ENCODE results near the gene ARHGAP26. TPM values are rescaled to one million over a fixed set of nuclear protein-coding genes. Genes with fewer than 3 reads are reported as not detected.
A peak's percentile ranks its signal among the peaks of the same experiment; 100 is the strongest.

The ARHGAP26 gene
- total and polyA plus RNA-seq, 2 donors (not counting 1 experiment from before 2014, with no cell fraction given) = 4.1 to 6.8 TPM

DNA sequence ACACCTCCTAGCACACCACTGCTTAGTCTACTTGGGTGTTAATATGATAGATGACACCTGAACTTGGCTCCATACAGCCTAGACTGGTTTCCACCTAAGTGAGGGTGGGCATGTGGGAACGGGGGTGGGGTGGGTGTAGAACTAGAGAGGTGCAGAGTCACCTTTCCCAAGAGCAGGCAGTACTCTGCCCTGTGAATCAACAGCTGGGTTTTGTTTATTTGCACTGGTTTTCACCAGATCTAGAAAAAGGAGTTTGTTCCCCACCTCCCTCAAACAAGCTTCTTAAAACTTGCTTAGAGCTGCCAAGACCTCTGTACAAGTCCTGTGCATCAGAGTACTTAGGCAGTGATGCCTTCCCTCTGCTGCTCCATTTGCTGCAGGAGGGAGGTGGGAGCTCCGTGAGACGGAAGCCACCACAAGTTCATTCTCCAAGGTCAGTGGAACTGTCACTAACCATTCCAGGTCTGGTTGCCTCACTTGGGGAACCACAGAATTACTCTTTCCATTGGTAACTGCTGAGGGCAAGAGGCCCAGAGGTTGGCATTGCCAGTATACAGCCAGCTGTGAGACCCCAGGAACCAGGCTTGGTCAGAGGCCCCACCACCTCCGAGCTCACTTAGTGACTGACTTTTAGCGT is 469.8 kb downstream of the ARHGAP26 start:
- no peak overlapping the region for H2AFZ ChIP-seq (ENCODE audit: low read length)
- H3K4me1 ChIP-seq (ENCODE audit: control insufficient read depth, extremely low read depth, insufficient read depth, low read length) = peaks cover 27% of the 10 kb centered on the region
- no peaks in the 10 kb centered on the region for H3K27me3 ChIP-seq (ENCODE audit: control insufficient read depth, insufficient read depth, low read length)
- no peaks in the 10 kb centered on the region for H3K9me3 ChIP-seq (ENCODE audit: control insufficient read depth, insufficient read depth, low read depth, low read length)
- DNase-seq (ENCODE audit: low read depth in 2 of 2) = peak; percentile 23 to 72
- H3K9ac ChIP-seq (ENCODE audit: insufficient read depth, low read length) = no peak overlapping the region
- H4K20me1 ChIP-seq (ENCODE audit: control insufficient read depth, extremely low read depth, insufficient read depth, low read length) = no peaks in the 10 kb centered on the region
- H3K79me2 ChIP-seq (ENCODE audit: control insufficient read depth, insufficient read depth, low read length) = no peaks in the 10 kb centered on the region
- H3K4me3 ChIP-seq (replicated peaks in 1 of 4; ENCODE audit: control extremely low read depth in 1 of 4, insufficient read depth in 1 of 4, low read depth in 3 of 4, low read length in 4 of 4) = no peak overlapping the region
- H3K27ac ChIP-seq (ENCODE audit: insufficient read depth, low read length) = no peak overlapping the region
- H3K36me3 ChIP-seq (ENCODE audit: control insufficient read depth, insufficient read depth, low read length) = no peaks in the 10 kb centered on the region
- TF ChIP-seq, protein P1, sequence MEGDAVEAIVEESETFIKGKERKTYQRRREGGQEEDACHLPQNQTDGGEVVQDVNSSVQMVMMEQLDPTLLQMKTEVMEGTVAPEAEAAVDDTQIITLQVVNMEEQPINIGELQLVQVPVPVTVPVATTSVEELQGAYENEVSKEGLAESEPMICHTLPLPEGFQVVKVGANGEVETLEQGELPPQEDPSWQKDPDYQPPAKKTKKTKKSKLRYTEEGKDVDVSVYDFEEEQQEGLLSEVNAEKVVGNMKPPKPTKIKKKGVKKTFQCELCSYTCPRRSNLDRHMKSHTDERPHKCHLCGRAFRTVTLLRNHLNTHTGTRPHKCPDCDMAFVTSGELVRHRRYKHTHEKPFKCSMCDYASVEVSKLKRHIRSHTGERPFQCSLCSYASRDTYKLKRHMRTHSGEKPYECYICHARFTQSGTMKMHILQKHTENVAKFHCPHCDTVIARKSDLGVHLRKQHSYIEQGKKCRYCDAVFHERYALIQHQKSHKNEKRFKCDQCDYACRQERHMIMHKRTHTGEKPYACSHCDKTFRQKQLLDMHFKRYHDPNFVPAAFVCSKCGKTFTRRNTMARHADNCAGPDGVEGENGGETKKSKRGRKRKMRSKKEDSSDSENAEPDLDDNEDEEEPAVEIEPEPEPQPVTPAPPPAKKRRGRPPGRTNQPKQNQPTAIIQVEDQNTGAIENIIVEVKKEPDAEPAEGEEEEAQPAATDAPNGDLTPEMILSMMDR (conservative IDR thresholded peaks at IDR 0.05 in 1 of 2, IDR thresholded peaks at IDR 0.05 in 1 of 2; ENCODE audit: low read depth in 1 of 2, low read length in 2 of 2) = no peak
- TF ChIP-seq EZH2 (IDR thresholded peaks at IDR 0.05; ENCODE audit: low read length, missing control alignments) = no peak
- H3K4me2 ChIP-seq (ENCODE audit: extremely low read depth, insufficient read depth, low read length) = peak overlapping the region; percentile 28

DNA sequence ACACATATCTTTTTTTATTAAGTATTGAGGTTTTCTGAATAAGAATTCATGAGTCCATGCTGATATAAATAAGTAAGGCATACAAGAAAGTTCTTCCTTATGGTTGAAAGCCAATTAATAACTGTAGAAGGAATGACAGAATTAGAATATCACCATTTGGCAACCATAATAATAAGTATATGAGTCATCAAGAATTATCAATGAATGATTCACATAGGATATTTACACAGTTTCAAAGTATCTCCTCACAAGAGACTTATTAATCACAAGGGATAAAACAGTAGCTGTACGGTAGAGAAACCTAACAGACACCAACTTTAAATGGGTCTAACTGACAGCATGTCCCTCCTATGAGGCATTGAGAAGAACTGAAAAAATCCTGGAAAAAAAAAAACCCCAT is 471.7 kb downstream of the ARHGAP26 start:
- no peak overlapping the region for H3K4me3 ChIP-seq (replicated peaks in 1 of 4; ENCODE audit: control extremely low read depth in 1 of 4, insufficient read depth in 1 of 4, low read depth in 3 of 4, low read length in 4 of 4)
- no peaks in the 10 kb centered on the region for H4K20me1 ChIP-seq (ENCODE audit: control insufficient read depth, extremely low read depth, insufficient read depth, low read length)
- H3K4me1 ChIP-seq (ENCODE audit: control insufficient read depth, extremely low read depth, insufficient read depth, low read length) = peaks cover 38% of the 10 kb centered on the region
- peak; percentile 60 to 75 for DNase-seq (ENCODE audit: low read depth in 2 of 2)
- no peak overlapping the region for H3K4me2 ChIP-seq (ENCODE audit: extremely low read depth, insufficient read depth, low read length)
- no peak overlapping the region for H3K9ac ChIP-seq (ENCODE audit: insufficient read depth, low read length)
- no peaks in the 10 kb centered on the region for H3K27me3 ChIP-seq (ENCODE audit: control insufficient read depth, insufficient read depth, low read length)
- H3K9me3 ChIP-seq (ENCODE audit: control insufficient read depth, insufficient read depth, low read depth, low read length) = no peaks in the 10 kb centered on the region
- H3K36me3 ChIP-seq (ENCODE audit: control insufficient read depth, insufficient read depth, low read length) = no peaks in the 10 kb centered on the region
- no peaks in the 10 kb centered on the region for H3K79me2 ChIP-seq (ENCODE audit: control insufficient read depth, insufficient read depth, low read length)
- H2AFZ ChIP-seq (ENCODE audit: low read length) = no peak overlapping the region
- no peak overlapping the region for H3K27ac ChIP-seq (ENCODE audit: insufficient read depth, low read length)
- TF ChIP-seq, protein P1 (conservative IDR thresholded peaks at IDR 0.05 in 1 of 2, IDR thresholded peaks at IDR 0.05 in 1 of 2; ENCODE audit: low read depth in 1 of 2, low read length in 2 of 2) = no peak
- no peak for TF ChIP-seq EZH2 (IDR thresholded peaks at IDR 0.05; ENCODE audit: low read length, missing control alignments)

DNA sequence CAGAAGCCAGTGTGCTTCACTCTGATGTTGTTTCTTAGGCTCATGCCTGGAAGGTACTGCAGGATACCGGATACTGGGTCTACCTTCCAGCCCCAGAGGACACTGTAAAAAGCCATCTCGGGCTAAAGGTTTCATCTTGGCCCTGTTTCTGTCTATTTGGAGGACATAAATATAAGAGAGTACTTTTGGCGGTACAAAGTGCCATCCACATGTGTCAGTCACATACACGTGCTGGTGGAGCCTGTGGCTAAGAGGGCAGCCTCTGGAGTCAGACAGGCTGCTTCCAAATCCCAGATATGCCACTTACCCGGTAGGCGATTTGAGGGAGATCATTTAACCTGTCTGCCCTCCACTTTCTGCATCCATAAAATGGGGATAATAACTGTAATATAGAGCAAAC is 472.9 kb downstream of the ARHGAP26 start:
- Histone ChIP-seq H3K9ac (ENCODE audit: insufficient read depth, low read length) (no peak overlapping the region), H3K36me3 (ENCODE audit: control insufficient read depth, insufficient read depth, low read length) (no peaks in the 10 kb centered on the region), H3K4me3 (replicated peaks in 1 of 4; ENCODE audit: control extremely low read depth in 1 of 4, insufficient read depth in 1 of 4, low read depth in 3 of 4, low read length in 4 of 4) (no peak overlapping the region), H3K4me2 (ENCODE audit: extremely low read depth, insufficient read depth, low read length) (no peak overlapping the region), H3K4me1 (ENCODE audit: control insufficient read depth, extremely low read depth, insufficient read depth, low read length) (peaks cover 38% of the 10 kb centered on the region), H3K27me3 (ENCODE audit: control insufficient read depth, insufficient read depth, low read length) (no peaks in the 10 kb centered on the region), H3K27ac (ENCODE audit: insufficient read depth, low read length) (peak overlapping the region; percentile 90), H2AFZ (ENCODE audit: low read length) (no peak overlapping the region), H3K9me3 (ENCODE audit: control insufficient read depth, insufficient read depth, low read depth, low read length) (no peaks in the 10 kb centered on the region), H3K79me2 (ENCODE audit: control insufficient read depth, insufficient read depth, low read length) (no peaks in the 10 kb centered on the region), H4K20me1 (ENCODE audit: control insufficient read depth, extremely low read depth, insufficient read depth, low read length) (no peaks in the 10 kb centered on the region)
- DNase-seq (ENCODE audit: low read depth in 2 of 2) = no peak
- TF ChIP-seq, protein P1 (conservative IDR thresholded peaks at IDR 0.05 in 1 of 2, IDR thresholded peaks at IDR 0.05 in 1 of 2; ENCODE audit: low read depth in 1 of 2, low read length in 2 of 2) = no peak
- TF ChIP-seq EZH2 (IDR thresholded peaks at IDR 0.05; ENCODE audit: low read length, missing control alignments) = no peak
